SK-MEL-5 (cell line): ENCODE measurements around the gene MBOAT1. TPM values are rescaled to one million over a fixed set of nuclear protein-coding genes. Genes with fewer than 3 reads are reported as not detected.

Source experiments
- DNase-seq: peaks from one replicate; pipeline ENCODE4 v3.0.0-alpha.2; 2016; ENCODE audit warnings: low read depth, low spot score
- in situ Hi-C: cut with HindIII; loops from 2 replicates; pipeline ENCODE4 v1.10.0; 2016; ENCODE audit warnings: low sequenced_read_pairs, high pct_unique_total_duplicates, low pct_unique_long_range_greater_than_20kb
- total RNA-seq: library from RNA; depleted of rRNA; stranded (reverse); fragments of >200 nt; shearing (Covaris generic); gene quantifications from 2 replicates; pipeline ENCODE4 v1.2.3, GENCODE V29; 2014

The MBOAT1 gene
- total RNA-seq, 1 experiment from 2014 or later = 27.8 TPM

GRCh38 chr6:20236909-20237600 lies 24.8 kb upstream of the MBOAT1 start:
- no peak for DNase-seq
- in situ Hi-C loops = no loop called here

DNA sequence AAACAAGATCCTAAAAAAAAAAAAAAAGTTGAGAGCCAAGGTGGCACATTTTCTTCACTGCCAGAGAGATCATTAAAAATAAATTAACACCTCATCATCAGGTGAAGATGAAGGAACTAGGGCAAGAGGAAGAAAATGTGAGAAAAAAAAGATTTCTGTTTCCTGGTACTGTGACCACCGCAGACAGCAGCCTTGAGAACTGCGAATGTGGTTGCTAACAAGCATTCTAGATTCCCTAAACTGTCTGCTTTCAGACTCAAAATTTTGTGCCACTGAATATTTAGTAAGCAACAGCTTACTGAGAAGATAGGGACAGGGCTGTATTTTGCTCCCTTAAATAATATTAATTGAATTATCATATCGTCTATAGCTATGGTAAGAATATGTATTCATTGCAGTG lies 24.1 kb upstream of the MBOAT1 start:
- in situ Hi-C loops = no loop called here
- DNase-seq = no peak

- in situ Hi-C loops = no loop called here
- DNase-seq = no peak
These were observed 22.8 kb upstream of the MBOAT1 start for GRCh38 chr6:20235041-20235440.

- DNase-seq = no peak
- in situ Hi-C loops = no loop called here
These were observed 21.9 kb upstream of the MBOAT1 start for GRCh38 chr6:20234136-20234535.

DNA sequence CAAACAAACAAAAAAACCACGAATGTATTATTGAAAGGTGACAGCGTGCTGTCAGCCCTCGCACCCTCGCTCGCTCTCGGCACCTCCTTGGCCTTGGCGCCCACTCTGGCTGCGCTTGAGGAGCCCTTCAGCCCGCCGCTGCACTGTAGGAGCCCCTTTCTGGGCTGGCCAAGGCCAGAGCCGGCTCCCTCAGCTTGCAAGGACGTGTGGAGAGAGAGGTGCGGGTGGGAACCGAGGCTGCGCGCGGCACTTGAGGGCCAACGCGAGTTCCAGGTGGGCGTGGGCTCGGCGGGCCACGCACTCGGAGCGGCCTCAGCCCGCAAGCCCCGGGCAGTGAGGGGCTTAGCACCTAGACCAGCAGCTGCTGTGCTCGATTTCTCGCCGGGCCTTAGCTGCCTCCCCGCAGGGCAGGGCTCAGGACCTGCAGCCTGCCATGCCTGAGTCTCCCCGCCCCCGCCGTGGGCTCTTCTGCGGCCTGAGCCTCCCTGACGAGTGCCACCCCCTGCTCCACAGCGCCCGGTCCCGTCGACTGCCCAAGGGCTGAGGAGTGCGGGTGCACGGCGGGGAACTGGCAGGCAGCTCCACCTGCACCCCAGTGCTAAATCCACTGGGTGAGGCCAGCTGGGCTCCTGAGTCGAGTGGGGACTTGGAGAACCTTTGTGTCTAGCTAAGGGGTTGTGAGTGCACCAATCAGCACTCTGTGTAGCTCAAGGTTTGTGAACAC lies 20.9 kb upstream of the MBOAT1 start:
- in situ Hi-C loops = no loop called here
- DNase-seq = no peak

- no peak for DNase-seq
- in situ Hi-C loops = no loop called here
These were observed 19.9 kb upstream of the MBOAT1 start for GRCh38 chr6:20232188-20232587.

GRCh38 chr6:20230401-20231119 lies 18.3 kb upstream of the MBOAT1 start:
- in situ Hi-C loops = no loop called here
- DNase-seq = no peak

DNA sequence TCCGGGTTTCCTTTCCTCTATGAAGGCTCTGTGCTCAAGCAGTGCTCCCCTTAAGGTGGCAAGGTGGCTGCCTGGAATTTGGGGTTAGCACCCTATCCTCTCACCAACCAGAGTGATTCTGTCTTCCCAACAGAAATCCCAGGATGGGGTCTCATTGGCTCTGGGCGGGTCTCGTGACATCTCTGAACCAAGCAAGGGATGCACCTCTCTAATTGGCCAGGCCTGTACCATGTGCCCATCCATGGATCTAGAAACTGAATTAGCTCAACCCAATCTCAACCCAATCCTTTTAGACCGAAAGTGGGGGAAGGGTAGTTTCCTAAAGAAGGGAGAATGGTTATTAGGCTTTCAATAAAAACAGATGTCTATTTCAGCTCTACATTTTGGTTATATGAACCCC lies 17.6 kb upstream of the MBOAT1 start:
- in situ Hi-C loops = no loop called here
- no peak for DNase-seq

- no peak for DNase-seq
- in situ Hi-C loops = no loop called here
These were observed 15.1 kb upstream of the MBOAT1 start for GRCh38 chr6:20227350-20227749.

- in situ Hi-C loops = no loop called here
- DNase-seq = no peak
These were observed 10.9 kb upstream of the MBOAT1 start for GRCh38 chr6:20223141-20223540.

GRCh38 chr6:20221421-20221820 lies 9.2 kb upstream of the MBOAT1 start:
- in situ Hi-C loops = no loop called here
- DNase-seq = no peak

DNA sequence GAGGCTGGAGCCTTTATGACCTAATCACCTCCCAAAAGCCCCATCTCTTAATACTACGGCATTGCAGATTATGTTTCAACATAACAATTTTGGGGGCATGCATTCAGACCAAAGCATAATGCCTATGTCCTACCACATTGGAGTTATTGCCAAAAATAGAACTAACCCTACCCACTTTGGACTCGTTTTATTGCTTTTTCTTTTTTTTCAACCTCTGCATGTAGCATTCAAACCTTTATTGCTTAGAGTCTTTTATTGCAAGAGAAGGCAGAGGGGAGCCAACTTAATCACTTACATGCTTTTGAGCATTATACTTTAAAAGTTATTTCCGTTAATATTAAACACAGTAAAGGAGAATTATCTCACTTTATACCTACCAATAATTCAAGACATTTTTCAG lies 8.1 kb upstream of the MBOAT1 start:
- no peak for DNase-seq
- in situ Hi-C loops = no loop called here

GRCh38 chr6:20217891-20218290 lies 5.6 kb upstream of the MBOAT1 start:
- DNase-seq = peak; percentile 99
- in situ Hi-C loops = no loop called here

- DNase-seq = no peak
- in situ Hi-C loops = no loop called here
These were observed 5.1 kb upstream of the MBOAT1 start for GRCh38 chr6:20217324-20217855.

- DNase-seq = no peak
- in situ Hi-C loops = no loop called here
These were observed 3.0 kb upstream of the MBOAT1 start for GRCh38 chr6:20215310-20215709.

DNA sequence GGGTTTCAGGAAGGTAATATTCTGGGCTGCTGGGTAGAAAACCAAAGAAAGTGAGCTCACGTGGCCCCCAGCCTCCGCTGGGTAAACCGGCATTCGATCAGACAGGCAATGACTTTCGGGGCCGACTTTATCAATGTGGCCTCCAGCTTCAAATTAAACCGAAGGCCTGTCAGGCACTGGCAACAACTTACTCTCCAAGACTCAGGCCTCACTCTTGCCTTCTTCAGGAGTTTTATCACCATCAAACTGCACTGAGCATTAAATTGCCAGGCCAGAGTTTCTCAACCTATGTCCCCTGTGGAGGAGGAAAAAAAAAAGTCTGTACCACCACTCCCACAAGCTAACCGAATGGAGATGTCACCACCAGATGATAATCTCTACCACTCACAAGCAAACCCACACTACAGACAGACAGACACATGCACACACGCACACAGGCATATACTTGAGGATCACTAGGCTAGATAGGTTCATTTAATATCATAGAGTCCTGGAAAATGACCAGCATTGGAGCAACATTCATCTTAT lies 1.1 kb upstream of the MBOAT1 start:
- in situ Hi-C loops = no loop called here
- peak; percentile 32 for DNase-seq

GRCh38 chr6:20211941-20212391 lies 303 bp downstream of the MBOAT1 start:
- in situ Hi-C loops = no loop called here
- DNase-seq = no peak
